H1 (cell line): Measurements from ENCODE around the gene BARX2. TPM values are rescaled to one million over a fixed set of nuclear protein-coding genes. Genes with fewer than 3 reads are reported as not detected.

Experiments
- CTCF ChIA-PET: fragments of 300-600 bp; sonication (Branson Sonifier 250); formaldehyde crosslinking; loops from one replicate; lab custom pipeline; 2021; ENCODE audit not compliant: partially characterized antibody; lab: Charles Lee
- POLR2A ChIA-PET: fragments of 300-600 bp; sonication (Branson Sonifier 250); formaldehyde crosslinking; loops from one replicate; lab custom pipeline; 2021; ENCODE audit warnings: inconsistent platforms; ENCODE audit not compliant: partially characterized antibody; lab: Charles Lee
- DNase-seq, 2 experiments: peaks; one replicate each; pipeline versions ENCODE4 v3.0.0 to v3.0.0-alpha.2; 2010 to 2022; ENCODE audit warnings: low spot score in 2 of 2, low read depth in 1 of 2, mixed read lengths in 1 of 2
- FAIRE-seq: peaks from 2 replicates; lab custom pipeline; 2011; peaks lifted over from hg19 to GRCh38; lab: Jason Lieb, UNC
- H2AFZ ChIP-seq: 2 replicates; pipeline ENCODE4 v1.8.1; 2012; ENCODE audit warnings: low read length, inconsistent platforms
- H2AK5ac ChIP-seq: 2 replicates; pipeline ENCODE4 v1.6.1; 2013; ENCODE audit warnings: low read depth, low read length
- H2BK120ac ChIP-seq: replicated peaks from 2 replicates; pipeline ENCODE3; 2013; ENCODE audit warnings: low read depth, low read length, inconsistent platforms
- H2BK12ac ChIP-seq: 2 replicates; pipeline ENCODE4 v1.6.1; 2013; ENCODE audit warnings: low read depth, low read length
- H2BK15ac ChIP-seq: 2 replicates; pipeline ENCODE4 v1.6.1; 2013; ENCODE audit warnings: low read length
- H2BK20ac ChIP-seq: 2 replicates; pipeline ENCODE4 v1.6.1; 2013; ENCODE audit warnings: low read length
- H2BK5ac ChIP-seq: 2 replicates; pipeline ENCODE4 v1.6.1; 2013; ENCODE audit warnings: low read depth, low read length
- H3K14ac ChIP-seq: 2 replicates; pipeline ENCODE4 v1.6.1; 2013; ENCODE audit warnings: inconsistent platforms; ENCODE audit not compliant: insufficient read length
- H3K18ac ChIP-seq: 2 replicates; pipeline ENCODE4 v1.6.1; 2013; ENCODE audit warnings: low read length; ENCODE audit errors: extremely low read depth
- H3K23ac ChIP-seq: 2 replicates; pipeline ENCODE4 v1.6.1; 2013; ENCODE audit warnings: inconsistent platforms; ENCODE audit not compliant: insufficient read length
- H3K23me2 ChIP-seq: 2 replicates; pipeline ENCODE4 v1.6.1; 2013; ENCODE audit warnings: low read depth, low read length
- H3K27ac ChIP-seq: 2 replicates; pipeline ENCODE4 v1.6.1; 2011; ENCODE audit warnings: low read depth, low read length, inconsistent platforms
- H3K27me3 ChIP-seq, 4 experiments: replicated peaks in 1 of 4; 1 replicate in 1 of 4; 2 replicates in 3 of 4; pipeline versions ENCODE4 v1.6.1 to v1.8.1; 2011 to 2013; ENCODE audit warnings: low read length in 3 of 4, mild to moderate bottlenecking in 3 of 4, inconsistent platforms in 2 of 4, mixed read lengths in 2 of 4, moderate library complexity in 1 of 4; ENCODE audit not compliant: control insufficient read depth in 3 of 4, insufficient read depth in 3 of 4; ENCODE audit errors: extremely low read depth in 1 of 4
- H3K36me3 ChIP-seq, 4 experiments: 2 replicates each; pipeline versions ENCODE4 v1.6.1 to v1.8.1; 2011 to 2013; ENCODE audit warnings: mild to moderate bottlenecking in 4 of 4, low read length in 3 of 4, moderate library complexity in 2 of 4, control low read depth in 1 of 4, inconsistent platforms in 1 of 4; ENCODE audit not compliant: insufficient read depth in 4 of 4, control insufficient read depth in 2 of 4
- H3K4ac ChIP-seq: replicated peaks from 2 replicates; pipeline ENCODE3; 2013; ENCODE audit warnings: low read length, low read depth, mixed read lengths, inconsistent platforms; ENCODE audit not compliant: insufficient read length
- H3K4me1 ChIP-seq, 4 experiments: replicated peaks in 1 of 4; 1 replicate in 1 of 4; 2 replicates in 3 of 4; pipeline versions ENCODE4 v1.6.1 to v1.8.1; 2011 to 2013; ENCODE audit warnings: low read length in 3 of 4, inconsistent platforms in 2 of 4, mixed read lengths in 1 of 4; ENCODE audit not compliant: insufficient read depth in 4 of 4, control insufficient read depth in 3 of 4
- H3K4me2 ChIP-seq, 2 experiments: 2 replicates each; pipeline versions ENCODE4 v1.6.1 to v1.8.1; 2011 to 2013; ENCODE audit warnings: low read depth in 2 of 2, low read length in 2 of 2, control low read depth in 1 of 2, inconsistent platforms in 1 of 2, mild to moderate bottlenecking in 1 of 2; ENCODE audit not compliant: insufficient read depth in 1 of 2
- H3K4me3 ChIP-seq, 4 experiments: fragments of 200-600, 300-600 bp in 1 of 4; sonication (generic), shearing (Covaris generic), sonication (Bioruptor Twin) in 1 of 4; 2 replicates each; pipeline versions ENCODE4 v1.5.1 to v1.8.1; 2011 to 2016; ENCODE audit warnings: low read length in 4 of 4, low read depth in 3 of 4, control low read depth in 2 of 4, inconsistent platforms in 2 of 4, mild to moderate bottlenecking in 2 of 4, mixed read lengths in 1 of 4, moderate library complexity in 1 of 4; ENCODE audit not compliant: insufficient read depth in 2 of 4; ENCODE audit errors: extremely low read depth in 1 of 4
- H3K56ac ChIP-seq: replicated peaks from 2 replicates; pipeline ENCODE3; 2013; ENCODE audit warnings: low read depth, mild to moderate bottlenecking, mixed read lengths, low read length, inconsistent platforms; ENCODE audit not compliant: insufficient read length
- H3K79me1 ChIP-seq: 2 replicates; pipeline ENCODE4 v1.6.1; 2013; ENCODE audit warnings: low read depth, low read length, control low read depth
- H3K79me2 ChIP-seq, 2 experiments: 2 replicates each; pipeline versions ENCODE4 v1.6.1 to v1.8.1; 2012 to 2013; ENCODE audit warnings: low read length in 2 of 2, mild to moderate bottlenecking in 2 of 2, inconsistent platforms in 1 of 2; ENCODE audit not compliant: insufficient read depth in 2 of 2, control insufficient read depth in 1 of 2
- H3K9ac ChIP-seq, 4 experiments: replicated peaks in 1 of 4; 1 replicate in 1 of 4; 2 replicates in 3 of 4; pipeline versions ENCODE4 v1.6.1 to v1.8.1; 2011 to 2013; ENCODE audit warnings: low read depth in 3 of 4, low read length in 3 of 4, control low read depth in 2 of 4, mild to moderate bottlenecking in 2 of 4, moderate library complexity in 2 of 4, inconsistent platforms in 1 of 4; ENCODE audit errors: extremely low read depth in 1 of 4
- H3K9me3 ChIP-seq, 2 experiments: 2 replicates each; pipeline versions ENCODE4 v1.6.1 to v1.8.1; 2012 to 2013; ENCODE audit warnings: mild to moderate bottlenecking in 2 of 2, moderate library complexity in 2 of 2, control low read depth in 1 of 2, inconsistent platforms in 1 of 2, low read depth in 1 of 2, low read length in 1 of 2, mixed read lengths in 1 of 2; ENCODE audit not compliant: insufficient read depth in 2 of 2
- H4K20me1 ChIP-seq, 2 experiments: replicated peaks in 1 of 2; 2 replicates each; pipeline versions ENCODE3 to v1.8.1; 2011 to 2013; ENCODE audit warnings: inconsistent platforms in 2 of 2, low read length in 2 of 2, mild to moderate bottlenecking in 1 of 2; ENCODE audit not compliant: insufficient read depth in 2 of 2, control insufficient read depth in 1 of 2
- H4K5ac ChIP-seq: 2 replicates; pipeline ENCODE4 v1.6.1; 2013; ENCODE audit warnings: low read length, low read depth, mixed read lengths, inconsistent platforms; ENCODE audit not compliant: insufficient read length
- H4K8ac ChIP-seq: 2 replicates; pipeline ENCODE4 v1.8.0; 2013; ENCODE audit warnings: mild to moderate bottlenecking, moderate library complexity, low read length, inconsistent platforms; ENCODE audit not compliant: insufficient read depth; ENCODE audit errors: extremely low read depth
- H4K91ac ChIP-seq: replicated peaks from 2 replicates; pipeline ENCODE3; 2013; ENCODE audit warnings: low read length, mixed read lengths, inconsistent platforms; ENCODE audit not compliant: insufficient read length
- CHD1 ChIP-seq: IDR thresholded peaks from 2 replicates; pipeline ENCODE4 v1.6.1; 2012; ENCODE audit warnings: low read depth, low read length, improper control_type of control experiment
- CTBP2 ChIP-seq: IDR thresholded peaks from 2 replicates; pipeline ENCODE4 v1.7.0; 2011; ENCODE audit warnings: borderline replicate concordance, mild to moderate bottlenecking, moderate library complexity, mixed read lengths, low read length; ENCODE audit not compliant: insufficient read depth, insufficient read length
- HDAC6 ChIP-seq: IDR thresholded peaks from one replicate; pipeline ENCODE4 v1.7.1; 2012; ENCODE audit warnings: low read depth, mild to moderate bottlenecking, inconsistent platforms, low read length, moderate library complexity
- JUND ChIP-seq: IDR thresholded peaks from 2 replicates; pipeline ENCODE4 v1.6.1; 2011; ENCODE audit warnings: mild to moderate bottlenecking, improper control_type of control experiment, low read length
- KDM5A ChIP-seq: fragments of 200-600 bp; IDR thresholded peaks from 2 replicates; pipeline ENCODE4 v1.7.1; 2012; ENCODE audit warnings: mild to moderate bottlenecking, low read length, inconsistent platforms, mixed read lengths
- TBP ChIP-seq: IDR thresholded peaks from 2 replicates; pipeline ENCODE4 v1.6.1; 2011; ENCODE audit warnings: low read depth, low read length, improper control_type of control experiment
- TCF12 ChIP-seq: IDR thresholded peaks from 2 replicates; pipeline ENCODE4 v1.6.1; 2011; ENCODE audit warnings: low read depth, mild to moderate bottlenecking, low read length
- YY1 ChIP-seq: IDR thresholded peaks from 2 replicates; pipeline ENCODE4 v1.6.1; 2011; ENCODE audit warnings: low read depth, mild to moderate bottlenecking, low read length
- WGBS, 2 experiments: shearing (Covaris generic) in 1 of 2; methylation state at CpG; one replicate each; pipeline versions ENCODE4 v1.1.6 to v1.1.7; 2013 to 2015; ENCODE audit warnings: low lambda C conversion rate in 2 of 2, mixed read lengths in 2 of 2, inconsistent platforms in 1 of 2, low coverage in 1 of 2, missing lambda C conversion rate in 1 of 2; ENCODE audit not compliant: insufficient replicate concordance in 2 of 2, insufficient coverage in 1 of 2, insufficient read length in 1 of 2; ENCODE audit errors: extremely low coverage in 1 of 2, missing lambda C conversion rate in 1 of 2; 5-methylcytosine and 5-hydroxymethylcytosine counted together
- polyA plus RNA-seq, 7 experiments: library from polyadenylated mRNA; depleted of rRNA in 3 of 7; stranded (reverse) in 5 of 7; unstranded in 2 of 7; fragments of >200 nt in 5 of 7; fragments of 200-250 nt in 2 of 7; gene quantifications; 1 replicate in 5 of 7; 2 replicates in 1 of 7; 4 replicates in 1 of 7; pipeline versions ENCODE4 v1.2.1 to v1.2.3, GENCODE V29; 2011 to 2013; ENCODE audit warnings: missing spikeins in 2 of 7, mixed read lengths in 2 of 7
- total RNA-seq: library from RNA; stranded (reverse); fragmentation: NEBNext Ultra II Directional; extraction: Animal tissue kit (Norgen Biotek cat#: 25700); gene quantifications from 2 replicates; pipeline ENCODE4 v1.2.1, GENCODE V29; 2021
- TF ChIP-seq, protein P1 (sequence below): IDR thresholded peaks from 2 replicates; pipeline ENCODE4 v1.6.1; 2012; ENCODE audit warnings: inconsistent platforms

BARX2 gene
- total and polyA plus RNA-seq, 2 of the 8 experiments (the other 6 are each of a cell fraction or from before 2014, with no cell fraction given): not detected

DNA sequence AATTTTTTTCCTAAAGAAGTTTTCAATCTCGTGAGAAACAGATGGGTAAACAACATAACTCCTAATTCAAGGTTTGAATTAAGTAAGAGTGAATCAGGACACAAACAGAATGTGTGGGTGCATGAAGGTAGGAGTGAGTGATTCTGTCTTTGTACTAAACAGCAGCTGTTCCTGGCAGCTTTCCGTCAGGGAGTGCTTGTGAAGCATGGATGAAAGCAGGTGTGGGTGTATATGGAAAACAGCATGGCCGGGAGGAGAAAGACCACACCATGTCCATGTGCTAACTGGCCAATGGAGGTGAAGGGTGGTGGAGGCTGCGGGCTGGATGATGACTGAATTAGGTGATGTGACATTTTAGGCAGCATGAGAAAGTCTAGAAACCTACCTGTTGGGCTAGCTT lies 49.6 kb downstream of the BARX2 start:
- no peak for FAIRE-seq
- ChIA-PET CTCF (interaction anchor here (1.2 kb wide), 1 partner anchor 13 kb away, joined by 3 read pairs; no protein-coding TSS in a partner anchor), POLR2A (no interaction called here)
- H3K23me2 ChIP-seq: no peaks in the 10 kb centered on the region
- no peaks in the 10 kb centered on the region for H3K79me1 ChIP-seq
- no peak overlapping the region for H4K91ac ChIP-seq
- no peak overlapping the region for H3K14ac ChIP-seq
- H3K56ac ChIP-seq: no peak overlapping the region
- no peaks in the 10 kb centered on the region for H3K36me3 ChIP-seq
- no peak overlapping the region for H3K4me2 ChIP-seq
- H3K4ac ChIP-seq: no peak overlapping the region
- no peak overlapping the region for H3K23ac ChIP-seq
- no peak for TF ChIP-seq YY1
- TF ChIP-seq TCF12: no peak
- TF ChIP-seq HDAC6: no peak
- no peak for TF ChIP-seq CTBP2
- no peak for TF ChIP-seq KDM5A
- no peak for TF ChIP-seq TBP
- TF ChIP-seq JUND: no peak
- no peak for TF ChIP-seq CHD1
- TF ChIP-seq, protein P1, sequence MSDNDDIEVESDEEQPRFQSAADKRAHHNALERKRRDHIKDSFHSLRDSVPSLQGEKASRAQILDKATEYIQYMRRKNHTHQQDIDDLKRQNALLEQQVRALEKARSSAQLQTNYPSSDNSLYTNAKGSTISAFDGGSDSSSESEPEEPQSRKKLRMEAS: no peak
- no peak overlapping the region for H3K9ac ChIP-seq
- no peak overlapping the region for H2BK15ac ChIP-seq
- H3K18ac ChIP-seq: no peak overlapping the region
- H4K8ac ChIP-seq: no peak overlapping the region
- no peak overlapping the region for H4K5ac ChIP-seq
- H2BK5ac ChIP-seq: no peak overlapping the region
- 0 out of 2 replicates have a peak overlapping the region, but pooled peaks have one; percentile 61 for H2BK20ac ChIP-seq
- H4K20me1 ChIP-seq: no peaks in the 10 kb centered on the region
- no peak overlapping the region for H2BK12ac ChIP-seq
- H3K27me3 ChIP-seq: no peaks in the 10 kb centered on the region
- WGBS, 2 experiments: 87% methylated on average over 4 of the region's 4 CpGs; no CpG with 5 or more reads in 1 of the 2 experiments
- 0 out of 4 replicates have a peak, but pooled peaks cover 0 to 2% of the 10 kb centered on the region in 2 experiments for H3K9me3 ChIP-seq
- H2BK120ac ChIP-seq: no peak overlapping the region
- no peak overlapping the region for H3K27ac ChIP-seq
- no peaks in the 10 kb centered on the region for H3K4me1 ChIP-seq
- no peak for DNase-seq
- H3K79me2 ChIP-seq: no peaks in the 10 kb centered on the region
- no peak overlapping the region for H2AK5ac ChIP-seq
- no peak overlapping the region for H2AFZ ChIP-seq
- no peak overlapping the region for H3K4me3 ChIP-seq
